ENCODE measurements around the gene CCDC38. TPM values are rescaled to one million over a fixed set of nuclear protein-coding genes. Genes with fewer than 3 reads are reported as not detected.

The CCDC38 gene
- polyA plus RNA-seq, 1 donor: 0.36 TPM

DNA sequence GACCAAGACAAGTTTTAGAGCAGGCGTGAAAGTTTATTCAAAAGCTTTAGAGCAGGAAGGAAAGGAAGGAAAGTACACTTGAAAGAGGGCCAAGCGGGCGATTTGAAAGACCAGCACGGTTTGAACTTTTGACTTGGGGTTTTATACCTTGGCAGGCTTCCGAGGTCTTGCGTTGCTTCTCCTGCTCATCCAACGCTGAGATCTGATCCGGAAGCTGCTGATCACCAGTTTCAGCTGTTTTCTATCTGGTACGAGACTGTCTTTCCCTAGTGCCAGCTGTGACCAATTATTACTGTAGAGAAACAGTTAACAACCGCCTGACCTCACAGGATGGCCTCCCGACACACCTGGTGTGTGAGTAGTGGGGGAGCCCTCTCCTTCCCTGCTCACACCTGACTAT is 104.3 kb downstream of the CCDC38 start:
- 74% methylated on average over 3 of the region's 11 CpGs for WGBS (ENCODE audit: insufficient coverage, low lambda C conversion rate)
- H3K4me1 ChIP-seq (ENCODE audit: control insufficient read depth, insufficient read depth, low read length): peaks cover 3% of the 10 kb centered on the region
- H3K27ac ChIP-seq (ENCODE audit: low read length): no peak overlapping the region
- H3K4me3 ChIP-seq (ENCODE audit: low read length): no peak overlapping the region
- H3K9me3 ChIP-seq (ENCODE audit: control insufficient read depth, low read depth, low read length): no peaks in the 10 kb centered on the region
- no peaks in the 10 kb centered on the region for H3K27me3 ChIP-seq (ENCODE audit: control insufficient read depth, insufficient read depth, low read length)
- no peaks in the 10 kb centered on the region for H3K36me3 ChIP-seq (ENCODE audit: control insufficient read depth, insufficient read depth, low read length)
- DNase-seq: peak in 1 of 2 donors; percentile 15

DNA sequence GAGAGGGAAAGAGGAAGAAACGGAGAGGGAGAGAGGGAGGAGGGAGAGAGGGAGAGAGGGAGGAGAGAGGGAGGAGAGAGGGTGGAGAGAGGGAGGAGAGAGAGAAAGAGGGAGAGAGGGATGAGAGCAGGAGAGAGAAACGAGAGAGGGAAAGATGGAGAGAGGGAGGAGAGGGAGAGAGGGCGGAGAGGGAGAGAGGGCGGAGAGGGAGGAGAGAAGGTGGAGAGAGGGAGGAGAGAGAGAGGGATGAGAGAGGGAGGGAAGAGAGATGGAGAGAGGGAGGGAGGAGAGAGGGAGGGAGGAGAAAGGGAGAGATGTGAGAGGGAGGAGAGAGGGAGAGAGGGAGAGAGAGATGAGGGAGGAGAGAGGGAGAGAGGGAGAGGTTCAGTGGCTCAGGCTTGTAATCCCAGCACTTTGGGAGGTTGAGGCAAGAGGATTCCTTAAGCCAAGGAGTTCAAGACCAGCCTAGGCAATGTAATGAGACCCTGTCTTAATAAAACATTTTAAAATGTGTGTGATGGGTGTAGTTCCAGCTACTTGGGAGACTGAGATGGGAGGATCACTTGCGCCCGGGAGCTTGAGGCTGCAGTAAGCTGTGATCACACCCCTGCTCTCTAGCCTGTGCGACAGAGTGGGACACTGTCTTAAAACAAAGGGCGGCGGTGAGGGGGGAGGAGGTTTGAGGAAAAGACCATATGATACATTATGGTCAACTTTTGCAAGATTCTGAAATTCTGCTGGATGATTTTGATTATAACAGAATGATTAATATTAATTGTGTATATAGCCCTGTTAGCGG is 105.0 kb downstream of the CCDC38 start:
- H3K27me3 ChIP-seq (ENCODE audit: control insufficient read depth, insufficient read depth, low read length): no peaks in the 10 kb centered on the region
- no peak overlapping the region for H3K27ac ChIP-seq (ENCODE audit: low read length)
- H3K4me1 ChIP-seq (ENCODE audit: control insufficient read depth, insufficient read depth, low read length): peaks cover 3% of the 10 kb centered on the region
- no peak overlapping the region for H3K4me3 ChIP-seq (ENCODE audit: low read length)
- no peak for DNase-seq
- H3K36me3 ChIP-seq (ENCODE audit: control insufficient read depth, insufficient read depth, low read length): no peaks in the 10 kb centered on the region
- no peaks in the 10 kb centered on the region for H3K9me3 ChIP-seq (ENCODE audit: control insufficient read depth, low read depth, low read length)
- WGBS (ENCODE audit: insufficient coverage, low lambda C conversion rate): 60% methylated on average over 4 of the region's 10 CpGs

DNA sequence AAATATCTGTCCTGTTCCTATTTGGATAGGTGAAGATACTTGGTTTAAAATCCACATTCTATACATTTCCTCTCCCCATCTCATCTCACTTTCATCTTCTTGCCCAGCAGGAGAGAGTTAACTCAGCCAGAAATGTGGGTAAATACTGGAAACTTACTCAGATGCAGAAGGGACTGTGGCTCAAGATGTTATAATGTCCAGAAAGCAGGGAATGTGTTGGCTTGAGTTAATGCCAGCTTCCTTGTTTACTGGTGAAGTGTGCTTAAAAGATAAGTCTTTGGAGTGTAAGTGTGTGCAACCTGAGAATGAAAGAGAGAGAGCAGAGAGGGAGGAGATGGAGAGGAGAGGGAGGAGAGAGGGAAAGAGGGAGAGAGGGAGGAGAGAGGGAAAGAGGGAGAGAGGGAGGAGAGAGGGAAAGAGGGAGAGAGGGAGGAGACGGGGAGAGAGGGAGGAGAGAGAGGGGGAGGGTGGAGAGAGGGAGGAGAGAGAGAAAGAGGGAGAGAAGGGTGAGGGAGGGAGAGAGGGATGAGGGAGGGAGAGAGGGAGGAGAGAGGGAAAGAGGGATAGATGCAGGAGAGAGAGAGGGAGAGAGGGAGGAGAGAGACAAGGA is 105.7 kb downstream of the CCDC38 start:
- 0% methylated on average over 1 of the region's 1 CpG for WGBS (ENCODE audit: insufficient coverage, low lambda C conversion rate)
- H3K36me3 ChIP-seq (ENCODE audit: control insufficient read depth, insufficient read depth, low read length): no peaks in the 10 kb centered on the region
- H3K4me3 ChIP-seq (ENCODE audit: low read length): no peak overlapping the region
- H3K27ac ChIP-seq (ENCODE audit: low read length): no peak overlapping the region
- H3K27me3 ChIP-seq (ENCODE audit: control insufficient read depth, insufficient read depth, low read length): no peaks in the 10 kb centered on the region
- peaks cover 3% of the 10 kb centered on the region for H3K4me1 ChIP-seq (ENCODE audit: control insufficient read depth, insufficient read depth, low read length)
- H3K9me3 ChIP-seq (ENCODE audit: control insufficient read depth, low read depth, low read length): no peaks in the 10 kb centered on the region
- peak in 1 of 2 donors; percentile 9 for DNase-seq

DNA sequence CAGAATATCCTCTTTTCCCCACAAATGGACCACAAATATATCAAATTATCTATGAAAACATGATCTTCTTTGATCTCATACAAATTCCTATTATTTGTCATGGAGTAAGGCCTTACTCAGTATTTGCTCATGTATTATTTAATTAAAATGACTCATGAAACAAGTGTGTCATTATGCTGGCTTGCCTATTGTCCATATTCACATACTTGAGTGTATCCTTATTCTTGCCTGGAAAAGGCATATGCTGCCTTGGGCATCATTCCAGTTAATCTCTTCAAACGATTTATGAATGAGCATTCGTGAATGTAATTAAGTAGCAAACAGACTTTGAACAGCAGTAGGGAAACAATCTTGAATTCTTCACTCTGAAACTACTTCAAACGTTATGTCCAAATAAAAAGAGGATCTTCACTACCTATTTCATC is 106.2 kb downstream of the CCDC38 start:
- 10% methylated on average over 3 of the region's 3 CpGs for WGBS (ENCODE audit: insufficient coverage, low lambda C conversion rate)
- no peaks in the 10 kb centered on the region for H3K9me3 ChIP-seq (ENCODE audit: control insufficient read depth, low read depth, low read length)
- H3K27ac ChIP-seq (ENCODE audit: low read length): no peak overlapping the region
- H3K4me3 ChIP-seq (ENCODE audit: low read length): no peak overlapping the region
- no peaks in the 10 kb centered on the region for H3K36me3 ChIP-seq (ENCODE audit: control insufficient read depth, insufficient read depth, low read length)
- H3K27me3 ChIP-seq (ENCODE audit: control insufficient read depth, insufficient read depth, low read length): no peaks in the 10 kb centered on the region
- H3K4me1 ChIP-seq (ENCODE audit: control insufficient read depth, insufficient read depth, low read length): peaks cover 3% of the 10 kb centered on the region
- no peak for DNase-seq

DNA sequence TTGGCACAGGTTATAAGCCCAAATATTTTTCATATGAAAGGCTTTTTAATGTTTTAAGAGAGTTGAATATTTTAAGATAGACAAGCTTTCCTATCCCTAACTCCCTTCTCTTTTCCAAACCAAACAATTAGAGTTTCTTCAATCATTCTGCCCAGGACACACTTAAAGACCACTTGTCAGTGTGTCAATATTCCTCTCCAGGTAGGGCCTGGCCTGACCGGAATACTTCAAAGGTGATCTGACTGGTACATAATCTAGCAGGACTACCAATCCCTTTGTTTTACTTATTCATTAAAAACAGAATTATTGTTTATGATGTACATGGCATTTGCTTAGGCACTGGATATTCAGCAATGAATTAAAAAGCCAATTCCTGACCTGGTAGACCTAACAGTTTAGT is 107.8 kb downstream of the CCDC38 start:
- H3K9me3 ChIP-seq (ENCODE audit: control insufficient read depth, low read depth, low read length): no peaks in the 10 kb centered on the region
- peaks cover 2% of the 10 kb centered on the region for H3K27me3 ChIP-seq (ENCODE audit: control insufficient read depth, insufficient read depth, low read length)
- H3K4me1 ChIP-seq (ENCODE audit: control insufficient read depth, insufficient read depth, low read length): peaks cover 3% of the 10 kb centered on the region
- no CpG with 5 or more reads among the region's 1 CpG for WGBS (ENCODE audit: insufficient coverage, low lambda C conversion rate)
- H3K4me3 ChIP-seq (ENCODE audit: low read length): no peak overlapping the region
- DNase-seq: no peak
- H3K36me3 ChIP-seq (ENCODE audit: control insufficient read depth, insufficient read depth, low read length): no peaks in the 10 kb centered on the region
- no peak overlapping the region for H3K27ac ChIP-seq (ENCODE audit: low read length)

DNA sequence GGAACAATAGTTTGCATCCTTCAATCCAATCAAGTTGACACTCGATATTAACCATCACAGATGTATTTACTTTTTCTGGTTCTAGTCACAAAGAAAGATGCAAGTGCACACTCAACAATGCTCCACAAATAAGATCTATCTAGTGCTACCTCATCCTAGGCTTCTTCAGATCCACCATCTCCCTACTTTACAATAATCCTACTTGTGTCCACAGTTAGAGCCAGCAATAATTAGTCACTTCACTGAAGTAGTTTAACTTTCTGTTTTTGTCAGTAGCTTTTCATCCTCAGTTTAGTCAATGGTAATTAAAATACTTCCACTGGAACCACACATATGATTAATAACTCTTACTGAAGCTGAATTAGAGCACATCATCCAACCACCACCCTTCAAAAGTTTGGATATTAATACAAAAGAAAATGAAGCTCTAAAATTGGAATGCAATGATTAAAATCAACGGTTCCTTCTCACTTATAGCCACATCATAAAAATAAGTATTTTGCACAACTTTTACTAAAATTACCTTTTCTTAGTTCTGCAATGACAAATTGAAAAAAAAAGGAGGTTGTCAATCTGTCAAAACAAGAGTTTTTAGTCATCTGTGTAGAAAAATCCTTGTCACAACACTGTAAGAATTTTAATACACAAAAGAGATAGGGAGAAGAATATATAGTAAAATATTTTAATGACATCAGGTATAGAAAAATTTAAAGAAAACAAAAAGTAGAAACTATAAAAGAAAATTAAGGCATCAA is 111.9 kb downstream of the CCDC38 start:
- Histone ChIP-seq H3K4me3 (ENCODE audit: low read length) (no peak overlapping the region), H3K27me3 (ENCODE audit: control insufficient read depth, insufficient read depth, low read length) (peaks cover 2% of the 10 kb centered on the region), H3K27ac (ENCODE audit: low read length) (no peak overlapping the region), H3K36me3 (ENCODE audit: control insufficient read depth, insufficient read depth, low read length) (no peaks in the 10 kb centered on the region), H3K4me1 (ENCODE audit: control insufficient read depth, insufficient read depth, low read length) (no peaks in the 10 kb centered on the region), H3K9me3 (ENCODE audit: control insufficient read depth, low read depth, low read length) (no peaks in the 10 kb centered on the region)
- WGBS (ENCODE audit: insufficient coverage, low lambda C conversion rate): 100% methylated on average over 1 of the region's 2 CpGs
- DNase-seq: no peak

DNA sequence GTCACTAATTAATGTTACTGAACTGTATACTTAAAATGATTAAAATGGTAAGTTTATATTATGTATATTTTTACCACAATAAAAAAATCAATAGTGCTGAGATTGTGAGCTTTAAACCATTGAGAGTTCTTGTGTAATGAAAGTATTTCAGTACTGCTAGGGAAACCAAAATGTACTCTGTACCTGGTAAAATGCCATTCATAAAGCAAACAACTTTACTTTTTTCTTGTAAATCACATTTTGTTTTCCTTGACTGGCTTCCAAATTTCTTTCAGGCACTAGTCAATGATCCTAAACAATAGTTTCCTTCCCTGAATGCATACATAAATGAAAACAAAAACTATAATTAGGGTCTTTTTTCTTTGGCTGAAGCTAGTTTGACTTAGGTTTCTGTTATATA is 113.0 kb downstream of the CCDC38 start:
- no peak overlapping the region for H3K27ac ChIP-seq (ENCODE audit: low read length)
- peaks cover 2% of the 10 kb centered on the region for H3K27me3 ChIP-seq (ENCODE audit: control insufficient read depth, insufficient read depth, low read length)
- no peak overlapping the region for H3K4me3 ChIP-seq (ENCODE audit: low read length)
- no peaks in the 10 kb centered on the region for H3K9me3 ChIP-seq (ENCODE audit: control insufficient read depth, low read depth, low read length)
- no peaks in the 10 kb centered on the region for H3K4me1 ChIP-seq (ENCODE audit: control insufficient read depth, insufficient read depth, low read length)
- DNase-seq: no peak
- no peaks in the 10 kb centered on the region for H3K36me3 ChIP-seq (ENCODE audit: control insufficient read depth, insufficient read depth, low read length)

DNA sequence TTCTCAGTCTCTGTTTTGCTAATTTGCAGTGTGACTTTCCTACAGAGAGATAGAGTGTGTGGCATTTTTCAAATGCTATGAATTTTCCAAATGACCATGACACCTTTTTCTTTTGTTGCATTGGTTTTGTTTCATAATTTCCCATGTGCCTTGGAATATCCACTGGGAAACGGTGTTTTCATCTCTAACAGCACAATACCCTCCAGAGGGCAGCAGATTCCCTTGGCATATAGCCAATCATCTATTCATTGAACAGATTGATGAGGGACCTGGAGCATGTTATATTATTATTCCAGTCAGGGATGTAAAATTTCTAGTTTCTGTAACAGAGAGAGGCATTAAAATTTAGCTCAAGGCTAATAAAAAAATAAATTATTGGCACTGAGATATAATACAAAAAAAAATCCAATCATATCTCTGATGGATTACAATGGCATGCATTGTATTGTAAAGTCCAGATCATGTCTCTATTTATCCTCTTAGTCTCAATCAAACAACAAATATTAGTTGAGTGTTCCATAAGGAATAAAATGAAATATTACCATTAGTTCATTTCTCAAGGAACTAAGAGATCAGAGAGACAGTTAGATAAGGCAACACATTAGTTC is 122.2 kb downstream of the CCDC38 start:
- H3K4me1 ChIP-seq (ENCODE audit: control insufficient read depth, insufficient read depth, low read length): no peaks in the 10 kb centered on the region
- no peak overlapping the region for H3K27ac ChIP-seq (ENCODE audit: low read length)
- no CpG with 5 or more reads among the region's 1 CpG for WGBS (ENCODE audit: insufficient coverage, low lambda C conversion rate)
- H3K36me3 ChIP-seq (ENCODE audit: control insufficient read depth, insufficient read depth, low read length): no peaks in the 10 kb centered on the region
- no peak overlapping the region for H3K4me3 ChIP-seq (ENCODE audit: low read length)
- H3K9me3 ChIP-seq (ENCODE audit: control insufficient read depth, low read depth, low read length): no peaks in the 10 kb centered on the region
- no peaks in the 10 kb centered on the region for H3K27me3 ChIP-seq (ENCODE audit: control insufficient read depth, insufficient read depth, low read length)
- peak; percentile 41 to 45 for DNase-seq

Measured in large intestine (tissue), 3 donors.